SK-N-SH (cell line): Measurements from ENCODE around the gene NOP58. TPM values are rescaled to one million over a fixed set of nuclear protein-coding genes. Genes with fewer than 3 reads are reported as not detected.

Source experiments
- CTCF ChIA-PET: fragments of 300-600, 350-600 bp; formaldehyde crosslinking; extraction: SDS; loops from one replicate; lab custom pipeline; 2021; lab: Yijun Ruan, JAX
- POLR2A ChIA-PET: fragments of 350-600 bp; sonication (Branson Sonifier 250); formaldehyde crosslinking; extraction: SDS; loops from one replicate; lab custom pipeline; 2020; ENCODE audit warnings: antibody characterized with exemption, inconsistent platforms; lab: Yijun Ruan, JAX
- DNase-seq: peaks from one replicate; pipeline ENCODE4 v3.0.0; 2012
- H2AFZ ChIP-seq: fragments of 200-600 bp; sonication (generic); 2 replicates; pipeline ENCODE4 v1.8.1; 2016; ENCODE audit warnings: antibody characterized with exemption, mild to moderate bottlenecking, low read depth
- H3F3A ChIP-seq: fragments of 200-600 bp; sonication (generic); replicated peaks from 2 replicates; pipeline ENCODE3; 2016; ENCODE audit warnings: antibody characterized with exemption, mild to moderate bottlenecking; ENCODE audit not compliant: insufficient read depth
- H3K27ac ChIP-seq, 2 experiments: fragments of 200-500 bp in 1 of 2; fragments of 200-600 bp in 1 of 2; sonication (Bioruptor generic) in 1 of 2; sonication (generic), shearing (Covaris generic) in 1 of 2; 2 replicates each; pipeline versions ENCODE4 v1.5.1 to v1.6.1; 2014 to 2016; ENCODE audit warnings: low read depth in 2 of 2, inconsistent platforms in 1 of 2, low read length in 1 of 2, mild to moderate bottlenecking in 1 of 2, mixed read lengths in 1 of 2
- H3K27me3 ChIP-seq: fragments of 200-600 bp; sonication (generic), shearing (Covaris generic); 2 replicates; pipeline ENCODE4 v1.6.1; 2016; ENCODE audit warnings: mixed run types; ENCODE audit not compliant: insufficient read depth
- H3K36me3 ChIP-seq, 2 experiments: fragments of 200-500 bp in 1 of 2; fragments of 200-600 bp in 1 of 2; sonication (Bioruptor generic) in 1 of 2; sonication (generic) in 1 of 2; replicated peaks in 1 of 2; 2 replicates each; pipeline versions ENCODE3 to v1.5.1; 2014 to 2016; ENCODE audit warnings: low read length in 1 of 2, mild to moderate bottlenecking in 1 of 2; ENCODE audit not compliant: insufficient read depth in 2 of 2, control insufficient read depth in 1 of 2
- H3K4me1 ChIP-seq, 2 experiments: fragments of 200-500 bp in 1 of 2; fragments of 200-600 bp in 1 of 2; sonication (Bioruptor generic) in 1 of 2; sonication (generic), shearing (Covaris generic) in 1 of 2; 2 replicates each; pipeline versions ENCODE4 v1.5.1 to v1.6.1; 2014 to 2016; ENCODE audit warnings: low read depth in 1 of 2, low read length in 1 of 2, mixed run types in 1 of 2; ENCODE audit not compliant: insufficient read depth in 2 of 2, control insufficient read depth in 1 of 2
- H3K4me2 ChIP-seq: fragments of 200-600 bp; sonication (generic), shearing (Covaris generic); 2 replicates; pipeline ENCODE4 v1.6.1; 2017; ENCODE audit warnings: mixed run types
- H3K4me3 ChIP-seq, 2 experiments: fragments of 200-500 bp in 1 of 2; fragments of 200-600 bp in 1 of 2; sonication (Bioruptor generic) in 1 of 2; sonication (generic), shearing (Covaris generic) in 1 of 2; 2 replicates each; pipeline versions ENCODE4 v1.5.1 to v1.8.1; 2014 to 2016; ENCODE audit warnings: low read depth in 2 of 2, inconsistent platforms in 1 of 2, low read length in 1 of 2, mild to moderate bottlenecking in 1 of 2, mixed read lengths in 1 of 2, moderate library complexity in 1 of 2
- H3K79me2 ChIP-seq: fragments of 200-600 bp; sonication (generic); 2 replicates; pipeline ENCODE4 v1.8.1; 2017; ENCODE audit warnings: mild to moderate bottlenecking; ENCODE audit not compliant: insufficient read depth
- H3K9ac ChIP-seq: fragments of 200-600 bp; sonication (generic); 2 replicates; pipeline ENCODE4 v1.6.1; 2017; ENCODE audit warnings: mixed run types
- H3K9me2 ChIP-seq: fragments of 200-600 bp; sonication (generic); 2 replicates; pipeline ENCODE4 v1.6.1; 2017; ENCODE audit warnings: mixed run types
- H3K9me3 ChIP-seq: fragments of 200-600 bp; sonication (generic); 2 replicates; pipeline ENCODE4 v1.6.1; 2017; ENCODE audit warnings: mixed run types, mild to moderate bottlenecking, moderate library complexity
- H4K20me1 ChIP-seq: fragments of 200-600 bp; sonication (generic); 2 replicates; pipeline ENCODE4 v1.6.1; 2017; ENCODE audit warnings: mild to moderate bottlenecking, mixed run types; ENCODE audit not compliant: insufficient read depth
- ELF1 ChIP-seq: IDR thresholded peaks from 2 replicates; pipeline ENCODE4 v1.4.0; 2012
- EP300 ChIP-seq, 2 experiments: IDR thresholded peaks; 2 replicates each; pipeline versions ENCODE4 v1.4.0 to v1.6.1; 2012; ENCODE audit warnings: borderline replicate concordance in 1 of 2, low read depth in 1 of 2, low read length in 1 of 2
- FOSL2 ChIP-seq: IDR thresholded peaks from 2 replicates; pipeline ENCODE4 v1.4.0; 2012; ENCODE audit warnings: low read depth, mild to moderate bottlenecking, moderate library complexity, borderline replicate concordance
- GATA2 ChIP-seq: sonication (generic); formaldehyde crosslinking; IDR thresholded peaks from 2 replicates; pipeline ENCODE4 v1.5.0; 2020; ENCODE audit warnings: mild to moderate bottlenecking, missing genetic modification reagents
- JUND ChIP-seq: IDR thresholded peaks from 2 replicates; pipeline ENCODE4 v1.4.0; 2012
- NFIC ChIP-seq: IDR thresholded peaks from 2 replicates; pipeline ENCODE4 v1.4.0; 2012; ENCODE audit warnings: borderline replicate concordance
- PBX3 ChIP-seq: IDR thresholded peaks from 2 replicates; pipeline ENCODE4; 2012
- RAD21 ChIP-seq: IDR thresholded peaks from 2 replicates; pipeline ENCODE4 v1.6.1; 2012; ENCODE audit warnings: mild to moderate bottlenecking, low read length
- REST ChIP-seq: IDR thresholded peaks from 2 replicates; pipeline ENCODE4 v1.6.1; 2012; ENCODE audit warnings: mild to moderate bottlenecking, low read depth, low read length, moderate library complexity
- RFX5 ChIP-seq: IDR thresholded peaks from 2 replicates; pipeline ENCODE4 v1.6.1; 2012; ENCODE audit warnings: mild to moderate bottlenecking, improper control_type of control experiment, low read length
- TAF1 ChIP-seq: IDR thresholded peaks from 2 replicates; pipeline ENCODE4 v1.6.1; 2012; ENCODE audit warnings: low read depth, mild to moderate bottlenecking, low read length, moderate library complexity, borderline replicate concordance
- TEAD4 ChIP-seq: IDR thresholded peaks from 2 replicates; pipeline ENCODE4 v1.4.0; 2012; ENCODE audit warnings: mild to moderate bottlenecking, borderline replicate concordance; ENCODE audit not compliant: insufficient read depth
- USF1 ChIP-seq: IDR thresholded peaks from 2 replicates; pipeline ENCODE4 v1.4.0; 2012; ENCODE audit warnings: low read depth, borderline replicate concordance
- USF2 ChIP-seq: fragments of 150-350 bp; IDR thresholded peaks from 2 replicates; pipeline ENCODE4 v1.6.1; 2017; ENCODE audit warnings: antibody characterized with exemption, low read length, low read depth, borderline replicate concordance
- ZBTB33 ChIP-seq: IDR thresholded peaks from 2 replicates; pipeline ENCODE4 v1.4.0; 2012; ENCODE audit warnings: low read depth, borderline replicate concordance
- WGBS: methylation state at CpG from one replicate; pipeline ENCODE4 v1.1.6; 2017; ENCODE audit warnings: low lambda C conversion rate; 5-methylcytosine and 5-hydroxymethylcytosine counted together
- polyA plus RNA-seq, 3 experiments: library from polyadenylated mRNA; depleted of rRNA; stranded (reverse); fragments of >200 nt; gene quantifications; 2 replicates each; pipeline ENCODE4 v1.2.3, GENCODE V29; 2012

Gene NOP58
- polyA plus RNA-seq, 1 of the 3 experiments (the other 2 are of a cell fraction) = 37.4 TPM

- no peak for TF ChIP-seq USF2
- no peak for TF ChIP-seq FOSL2
- no peak for TF ChIP-seq NFIC
- TF ChIP-seq RAD21 = no peak
- no peak for TF ChIP-seq REST
- no peak for TF ChIP-seq TEAD4
- no peak for TF ChIP-seq USF1
- no peak for TF ChIP-seq EP300 (IDR thresholded peaks at IDR 0.05; ENCODE audit: borderline replicate concordance in 1 of 2, low read depth in 1 of 2, low read length in 1 of 2)
- no peak for TF ChIP-seq JUND
These were observed 21.0 kb downstream of the NOP58 start (continued) for GRCh38 chr2:202286595-202286994.

- no peak overlapping the region for H3K4me2 ChIP-seq
- ChIA-PET CTCF (interaction anchor here (1.3 kb wide), 1 partner anchor 12 kb away, joined by 3 read pairs; no protein-coding TSS in a partner anchor), POLR2A (no interaction called here)
- H3K9me2 ChIP-seq = no peaks in the 10 kb centered on the region
- H3K27me3 ChIP-seq = no peaks in the 10 kb centered on the region
- WGBS = 95% methylated on average over 9 of the region's 9 CpGs
- H3K9me3 ChIP-seq = no peaks in the 10 kb centered on the region
- H3K4me3 ChIP-seq = no peak overlapping the region
- H3K9ac ChIP-seq = no peak overlapping the region
- H2AFZ ChIP-seq = no peak overlapping the region
- H3K4me1 ChIP-seq = no peaks in the 10 kb centered on the region; a peak in 1 of 4 replicates
- H4K20me1 ChIP-seq = no peaks in the 10 kb centered on the region
- H3K36me3 ChIP-seq = peaks cover 49 to 69% of the 10 kb centered on the region in 2 experiments
- no peak for DNase-seq
- peaks cover 66% of the 10 kb centered on the region for H3K79me2 ChIP-seq
- H3F3A ChIP-seq = peaks cover 59% of the 10 kb centered on the region
- peak overlapping the region in 1 of 2 experiments; percentile 8; a peak in 1 of 4 replicates for H3K27ac ChIP-seq
- TF ChIP-seq FOSL2 (no peak), GATA2 (CRISPR knock-in tag) (no peak), RFX5 (no peak), TAF1 (no peak), USF2 (no peak), PBX3 (no peak), USF1 (no peak), ELF1 (no peak), ZBTB33 (no peak), NFIC (no peak), RAD21 (no peak)
These were observed 24.0 kb downstream of the NOP58 start for GRCh38 chr2:202289394-202290204.
